Tibial artery (tissue), 4 donors: ENCODE results near the gene TLL1.

Experiments
- DNase-seq, 2 donors: peaks; one replicate each; pipeline ENCODE4 v3.0.0-alpha.2; 2019
- H3K27ac ChIP-seq, 2 donors: fragments of 200-600 bp; sonication (generic) in 1 of 2; 1 replicate in 1 of 2; 2 replicates in 1 of 2; pipeline ENCODE4 v1.5.1; 2018 to 2019; ENCODE audit warnings: mild to moderate bottlenecking in 1 of 2
- H3K27me3 ChIP-seq, 2 donors: fragments of 200-600 bp; sonication (generic) in 1 of 2; one replicate each; pipeline versions ENCODE4 v1.5.1 to v1.6.0; 2016 to 2019
- H3K36me3 ChIP-seq, 3 donors: fragments of 200-600 bp; sonication (generic) in 2 of 3; one replicate each; pipeline ENCODE4 v1.5.1; 2016 to 2019; ENCODE audit warnings: mild to moderate bottlenecking in 2 of 3
- H3K4me1 ChIP-seq, 4 donors: fragments of 200-600 bp; sonication (generic) in 2 of 4; 1 replicate in 3 of 4; 2 replicates in 1 of 4; pipeline ENCODE4 v1.5.1; 2016 to 2019
- H3K4me3 ChIP-seq, 2 donors: fragments of 200-600 bp; sonication (generic) in 1 of 2; 1 replicate in 1 of 2; 2 replicates in 1 of 2; pipeline ENCODE4 v1.5.1; 2018 to 2019; ENCODE audit warnings: mild to moderate bottlenecking in 2 of 2
- H3K9me3 ChIP-seq, 3 donors: fragments of 200-600 bp; sonication (generic) in 1 of 3; one replicate each; pipeline ENCODE4 v1.5.1; 2016 to 2019
- CTCF ChIP-seq, 2 experiments: fragments of 200-600 bp in 1 of 2; fragments of 450-650 bp in 1 of 2; IDR thresholded peaks; one replicate each; pipeline ENCODE4 v1.5.1; 2017 to 2019; ENCODE audit warnings: antibody characterized with exemption in 2 of 2, mild to moderate bottlenecking in 1 of 2, moderate library complexity in 1 of 2
- intact Hi-C: fragments of 100-400 bp; cut with DNase I; formaldehyde crosslinking; loops from one replicate; pipeline ENCODE4 v1.15.0; 2023; ENCODE audit warnings: low total_unique reads

Gene TLL1

GRCh38 chr4:165861363-165861762 lies 11.7 kb upstream of the TLL1 start:
- no peak for DNase-seq
- Histone ChIP-seq H3K36me3 (no peaks in the 10 kb centered on the region), H3K4me3 (no peak overlapping the region), H3K27me3 (no peaks in the 10 kb centered on the region), H3K27ac (no peak overlapping the region), H3K9me3 (no peaks in the 10 kb centered on the region), H3K4me1 (no peaks in the 10 kb centered on the region)
- TF ChIP-seq CTCF (IDR thresholded peaks at IDR 0.05) = no peak
- intact Hi-C loops = no loop called here

DNA sequence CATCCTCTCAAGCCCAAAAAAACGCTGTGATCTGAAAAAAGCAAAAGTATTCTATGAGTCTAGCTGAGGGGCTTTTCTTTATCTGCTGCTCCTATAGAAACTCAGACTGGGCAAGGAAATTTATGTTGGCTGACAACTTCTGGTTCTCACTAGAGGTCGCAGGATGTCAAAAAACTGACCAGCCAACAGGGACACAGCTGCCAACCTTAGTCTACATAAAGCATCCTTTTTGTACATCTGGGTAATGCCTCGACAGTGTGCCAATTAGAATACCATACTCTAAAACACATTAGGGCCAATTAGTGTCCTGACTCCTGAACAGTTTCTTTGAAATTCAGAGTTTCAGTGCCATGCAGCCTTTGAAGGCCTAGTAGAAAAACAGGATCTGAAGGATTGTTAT lies 8.8 kb upstream of the TLL1 start:
- H3K9me3 ChIP-seq = no peaks in the 10 kb centered on the region
- no peak for TF ChIP-seq CTCF (IDR thresholded peaks at IDR 0.05)
- no peaks in the 10 kb centered on the region for H3K36me3 ChIP-seq
- intact Hi-C loops = no loop called here
- DNase-seq = no peak
- H3K27me3 ChIP-seq = no peaks in the 10 kb centered on the region
- H3K27ac ChIP-seq = no peak overlapping the region
- no peak overlapping the region for H3K4me3 ChIP-seq
- H3K4me1 ChIP-seq = no peaks in the 10 kb centered on the region

- DNase-seq = no peak
- no peak for TF ChIP-seq CTCF (IDR thresholded peaks at IDR 0.05)
- H3K4me3 ChIP-seq = no peak overlapping the region
- no peaks in the 10 kb centered on the region for H3K36me3 ChIP-seq
- H3K9me3 ChIP-seq = no peaks in the 10 kb centered on the region
- intact Hi-C loops = no loop called here
- H3K4me1 ChIP-seq = no peaks in the 10 kb centered on the region
- H3K27me3 ChIP-seq = no peaks in the 10 kb centered on the region
- H3K27ac ChIP-seq = no peak overlapping the region
These were observed 6.9 kb upstream of the TLL1 start for GRCh38 chr4:165866019-165866650.

- no peak for DNase-seq
- TF ChIP-seq CTCF (IDR thresholded peaks at IDR 0.05) = no peak
- H3K4me1 ChIP-seq = peaks cover 0 to 7% (median 3%) of the 10 kb centered on the region in 4 donors
- H3K4me3 ChIP-seq = no peak overlapping the region
- no peaks in the 10 kb centered on the region for H3K36me3 ChIP-seq
- H3K27ac ChIP-seq = no peak overlapping the region
- H3K9me3 ChIP-seq = no peaks in the 10 kb centered on the region
- intact Hi-C loops = no loop called here
- no peaks in the 10 kb centered on the region for H3K27me3 ChIP-seq
These were observed 5.1 kb upstream of the TLL1 start for GRCh38 chr4:165867961-165868360.

- Histone ChIP-seq H3K27ac (no peak overlapping the region), H3K4me3 (peak overlapping the region; percentile 49 to 63), H3K36me3 (no peaks in the 10 kb centered on the region), H3K9me3 (no peaks in the 10 kb centered on the region), H3K27me3 (peaks cover 0 to 4% of the 10 kb centered on the region in 2 donors), H3K4me1 (peaks cover 0 to 30% (median 10%) of the 10 kb centered on the region in 4 donors)
- intact Hi-C loops = no loop called here
- DNase-seq = no peak
- no peak for TF ChIP-seq CTCF (IDR thresholded peaks at IDR 0.05)
These were observed 448 bp downstream of the TLL1 start for GRCh38 chr4:165873298-165874071.
